ENCODE measurements around the gene LSM6.

The LSM6 gene

GRCh38 chr4:146179784-146180370, 4.4 kb downstream of the LSM6 start:
- no peak for DNase-seq
- in situ Hi-C loops (cut with HindIII; ENCODE audit: low pct_ligation_motif_present, low pct_unique_long_range_greater_than_20kb, low sequenced_read_pairs) = no loop called here

GRCh38 chr4:146182443-146182842, 6.9 kb downstream of the LSM6 start:
- in situ Hi-C loops (cut with HindIII; ENCODE audit: low pct_ligation_motif_present, low pct_unique_long_range_greater_than_20kb, low sequenced_read_pairs) = no loop called here
- no peak for DNase-seq

DNA sequence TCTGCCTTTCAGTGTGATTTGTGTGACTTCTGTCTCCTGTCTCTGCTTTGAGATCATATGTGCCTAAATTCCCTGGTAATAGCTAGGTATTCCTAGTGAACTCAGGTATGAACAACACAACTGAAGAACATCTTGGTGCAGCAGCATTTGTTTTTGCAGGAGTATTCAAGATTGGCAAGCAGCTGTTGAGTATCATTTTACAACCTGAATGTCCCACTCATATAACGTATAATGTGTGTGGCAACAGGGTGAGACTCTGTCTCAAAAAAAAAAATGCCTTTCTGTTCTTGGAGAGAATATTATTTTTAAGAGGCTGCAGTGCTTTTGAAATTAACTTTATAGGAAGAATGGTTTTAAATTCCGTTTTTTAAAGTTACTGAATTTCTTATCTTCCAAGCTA, 7.7 kb downstream of the LSM6 start:
- no peak for DNase-seq
- in situ Hi-C loops (cut with HindIII; ENCODE audit: low pct_ligation_motif_present, low pct_unique_long_range_greater_than_20kb, low sequenced_read_pairs) = no loop called here

GRCh38 chr4:146186041-146186440, 10.5 kb downstream of the LSM6 start:
- in situ Hi-C loops (cut with HindIII; ENCODE audit: low pct_ligation_motif_present, low pct_unique_long_range_greater_than_20kb, low sequenced_read_pairs) = no loop called here
- no peak for DNase-seq

GRCh38 chr4:146186596-146186995, 11.1 kb downstream of the LSM6 start:
- no peak for DNase-seq
- in situ Hi-C loops (cut with HindIII; ENCODE audit: low pct_ligation_motif_present, low pct_unique_long_range_greater_than_20kb, low sequenced_read_pairs) = no loop called here

DNA sequence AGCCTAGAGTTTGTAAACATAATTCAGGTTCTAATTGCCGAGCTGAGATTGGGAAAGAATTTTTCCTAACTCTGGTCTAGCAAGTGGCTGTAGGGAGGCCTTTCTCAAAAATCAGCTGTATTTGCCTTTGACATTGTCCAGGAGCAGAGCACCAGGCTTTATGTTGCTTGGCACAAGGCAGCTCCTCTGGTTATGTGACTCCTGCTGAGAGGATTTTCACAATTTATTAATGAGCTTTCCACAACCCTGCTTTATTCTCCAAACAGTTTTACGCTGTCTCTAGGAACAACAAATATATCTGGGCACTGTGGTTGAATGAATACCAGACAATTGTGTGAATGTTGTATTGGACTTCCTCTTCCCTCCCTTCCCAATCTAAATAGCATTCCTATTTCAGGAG, 14.9 kb downstream of the LSM6 start:
- in situ Hi-C loops (cut with HindIII; ENCODE audit: low pct_ligation_motif_present, low pct_unique_long_range_greater_than_20kb, low sequenced_read_pairs) = no loop called here
- no peak for DNase-seq

DNA sequence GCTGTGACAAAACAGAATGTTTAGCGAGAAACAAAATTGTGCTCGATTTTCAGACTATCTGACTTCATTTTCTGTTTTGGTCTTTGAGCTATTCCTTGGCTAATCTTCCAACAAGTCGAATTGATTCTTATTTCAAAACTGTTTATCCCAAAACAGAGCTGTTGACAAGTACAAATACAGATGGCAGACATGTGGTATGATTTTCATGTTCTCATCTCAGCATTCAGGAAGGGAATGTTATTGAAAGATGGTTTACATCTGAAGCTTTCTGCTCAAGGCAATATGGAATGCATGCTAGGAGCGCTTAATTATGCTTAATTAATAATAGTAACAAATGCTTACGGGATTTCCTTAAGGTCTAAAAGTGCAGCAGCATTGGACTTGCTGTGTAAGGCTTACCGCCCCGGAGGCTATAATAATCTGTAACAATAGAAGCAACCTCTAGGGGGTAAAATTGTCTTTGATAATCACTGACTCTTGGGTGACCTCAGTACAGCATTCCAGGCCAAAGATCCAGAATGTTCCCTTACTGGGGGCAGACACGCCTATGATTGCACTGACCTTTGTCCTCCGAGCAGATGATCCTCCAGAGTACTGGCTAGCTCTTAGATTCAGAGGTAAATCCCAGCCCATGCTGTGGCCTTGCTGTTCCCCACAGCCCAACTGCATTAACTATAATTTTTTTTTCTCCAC, 16.4 kb downstream of the LSM6 start:
- no peak for DNase-seq
- in situ Hi-C loops (cut with HindIII; ENCODE audit: low pct_ligation_motif_present, low pct_unique_long_range_greater_than_20kb, low sequenced_read_pairs) = no loop called here

DNA sequence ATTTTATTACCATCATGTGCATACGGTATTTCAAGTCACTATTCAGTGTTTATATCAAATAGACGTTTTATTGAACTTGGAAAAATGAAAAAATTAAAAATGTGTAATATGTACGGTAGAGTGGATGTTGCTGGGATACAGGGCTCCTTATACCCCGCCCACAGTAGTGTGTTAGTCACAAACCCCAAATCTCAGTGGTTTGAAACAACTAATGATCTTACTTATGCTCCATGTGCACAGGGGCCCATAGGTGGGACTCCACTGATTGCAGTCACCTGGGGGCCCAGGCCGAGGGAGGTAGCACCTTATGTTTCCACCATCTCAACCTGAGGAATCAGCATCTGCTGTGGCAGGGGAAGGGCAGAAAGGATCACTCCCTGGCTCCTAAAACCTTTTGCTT, 18.1 kb downstream of the LSM6 start:
- in situ Hi-C loops (cut with HindIII; ENCODE audit: low pct_ligation_motif_present, low pct_unique_long_range_greater_than_20kb, low sequenced_read_pairs) = no loop called here

GRCh38 chr4:146194212-146194611, 18.7 kb downstream of the LSM6 start:
- in situ Hi-C loops (cut with HindIII; ENCODE audit: low pct_ligation_motif_present, low pct_unique_long_range_greater_than_20kb, low sequenced_read_pairs) = no loop called here
- DNase-seq = no peak

More for the DNA sequence above, 18.1 kb downstream of the LSM6 start:
- DNase-seq = no peak

- no peak for DNase-seq
- in situ Hi-C loops (cut with HindIII; ENCODE audit: low pct_ligation_motif_present, low pct_unique_long_range_greater_than_20kb, low sequenced_read_pairs) = no loop called here
Observed at GRCh38 chr4:146202665-146203064, 27.1 kb downstream of the LSM6 start.

GRCh38 chr4:146207410-146207809, 31.9 kb downstream of the LSM6 start:
- in situ Hi-C loops (cut with HindIII; ENCODE audit: low pct_ligation_motif_present, low pct_unique_long_range_greater_than_20kb, low sequenced_read_pairs) = no loop called here
- DNase-seq = no peak

- in situ Hi-C loops (cut with HindIII; ENCODE audit: low pct_ligation_motif_present, low pct_unique_long_range_greater_than_20kb, low sequenced_read_pairs) = no loop called here
- DNase-seq = no peak
Observed at GRCh38 chr4:146210890-146211289, 35.4 kb downstream of the LSM6 start.

DNA sequence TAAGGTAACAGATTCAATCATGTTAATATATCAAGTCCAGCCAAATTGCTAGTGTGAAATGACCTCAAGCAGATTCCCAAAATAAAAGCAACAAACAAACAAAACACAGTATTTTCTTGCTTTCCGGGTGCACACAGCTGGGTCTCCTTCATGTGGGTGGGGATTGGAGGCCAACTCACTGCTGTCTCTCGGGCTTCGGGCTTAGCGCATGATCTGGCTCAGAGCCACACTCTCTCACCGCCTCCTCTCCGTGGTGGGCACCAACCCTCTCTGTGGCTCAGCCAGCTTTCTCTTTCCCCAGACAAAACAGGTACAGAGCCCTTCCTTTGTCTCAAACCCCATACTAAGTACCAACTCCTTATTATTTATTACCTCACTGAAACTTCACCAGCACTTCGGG, 35.9 kb downstream of the LSM6 start:
- DNase-seq = no peak
- in situ Hi-C loops (cut with HindIII; ENCODE audit: low pct_ligation_motif_present, low pct_unique_long_range_greater_than_20kb, low sequenced_read_pairs) = no loop called here

DNA sequence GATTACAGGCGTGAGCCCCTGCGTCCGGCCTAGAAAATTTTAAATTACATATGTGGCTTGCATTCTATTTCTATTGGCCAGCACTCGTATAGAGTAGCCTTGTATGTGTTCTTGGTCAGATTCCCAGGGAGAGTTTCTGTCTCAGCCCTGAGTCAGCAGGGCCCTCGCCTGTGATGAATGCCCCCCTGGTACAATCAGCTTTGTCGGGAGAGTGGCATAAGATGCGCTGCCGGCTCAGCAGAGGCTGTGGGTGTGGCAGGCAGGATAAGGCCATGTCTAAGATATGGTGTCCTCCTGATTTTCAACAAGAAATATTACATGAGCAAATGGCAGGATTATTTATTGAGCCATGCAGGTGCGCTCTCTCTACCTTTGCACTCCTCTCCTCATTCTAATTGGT, 37.3 kb downstream of the LSM6 start:
- in situ Hi-C loops (cut with HindIII; ENCODE audit: low pct_ligation_motif_present, low pct_unique_long_range_greater_than_20kb, low sequenced_read_pairs) = no loop called here
- DNase-seq = no peak

DNA sequence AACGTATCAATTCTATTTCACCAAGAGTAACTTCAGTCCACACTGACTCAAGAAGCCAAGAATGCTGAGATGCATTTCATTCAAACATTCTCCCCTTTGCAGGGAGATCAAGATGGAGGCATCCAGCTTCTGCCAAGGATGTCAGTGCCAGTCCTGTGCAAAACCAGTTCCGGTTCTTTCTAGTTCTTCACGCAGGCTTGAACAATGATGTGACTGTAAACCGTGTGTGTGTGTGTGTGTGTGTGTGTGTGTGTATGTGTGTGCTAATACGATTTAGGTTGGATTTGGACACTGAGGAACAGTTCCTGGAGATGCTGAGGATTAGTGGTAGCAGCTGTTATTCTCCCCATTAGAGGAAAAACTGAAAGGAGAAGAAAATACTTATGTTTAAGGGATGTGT, 38.7 kb downstream of the LSM6 start, which contains the start of gene REELD1:
REELD1 (plus strand) TSS at position 301 of the 400 bp plus-strand sequence. CDS start 2,415 bp downstream, outside the sequence.
- in situ Hi-C loops (cut with HindIII; ENCODE audit: low pct_ligation_motif_present, low pct_unique_long_range_greater_than_20kb, low sequenced_read_pairs) = no loop called here
- DNase-seq = no peak

GRCh38 chr4:146222313-146222712, 46.8 kb downstream of the LSM6 start:
- DNase-seq = peak; percentile 79
- in situ Hi-C loops (cut with HindIII; ENCODE audit: low pct_ligation_motif_present, low pct_unique_long_range_greater_than_20kb, low sequenced_read_pairs) = no loop called here

- no peak for DNase-seq
- in situ Hi-C loops (cut with HindIII; ENCODE audit: low pct_ligation_motif_present, low pct_unique_long_range_greater_than_20kb, low sequenced_read_pairs) = no loop called here
Observed at GRCh38 chr4:146224326-146224966, 48.9 kb downstream of the LSM6 start.

DNA sequence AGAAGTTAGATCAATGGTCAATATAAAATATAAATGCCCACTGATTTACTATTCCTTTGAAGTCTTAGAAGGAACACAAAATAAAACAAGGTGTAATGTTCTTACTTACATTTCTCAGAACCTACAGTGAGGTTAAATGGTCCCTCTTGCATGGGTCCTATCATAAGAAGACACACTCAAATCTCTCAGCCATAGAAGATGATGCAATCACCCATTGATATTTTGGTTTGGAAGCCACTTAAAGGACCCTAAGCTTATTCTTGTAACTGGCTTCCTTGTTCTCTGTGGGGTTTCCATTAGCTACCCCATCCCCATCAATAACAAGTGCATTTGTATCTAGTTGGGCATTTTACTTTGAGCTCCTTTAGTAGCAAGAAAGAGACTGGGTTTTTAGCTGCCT, 53.9 kb downstream of the LSM6 start:
- in situ Hi-C loops (cut with HindIII; ENCODE audit: low pct_ligation_motif_present, low pct_unique_long_range_greater_than_20kb, low sequenced_read_pairs) = no loop called here
- no peak for DNase-seq

DNA sequence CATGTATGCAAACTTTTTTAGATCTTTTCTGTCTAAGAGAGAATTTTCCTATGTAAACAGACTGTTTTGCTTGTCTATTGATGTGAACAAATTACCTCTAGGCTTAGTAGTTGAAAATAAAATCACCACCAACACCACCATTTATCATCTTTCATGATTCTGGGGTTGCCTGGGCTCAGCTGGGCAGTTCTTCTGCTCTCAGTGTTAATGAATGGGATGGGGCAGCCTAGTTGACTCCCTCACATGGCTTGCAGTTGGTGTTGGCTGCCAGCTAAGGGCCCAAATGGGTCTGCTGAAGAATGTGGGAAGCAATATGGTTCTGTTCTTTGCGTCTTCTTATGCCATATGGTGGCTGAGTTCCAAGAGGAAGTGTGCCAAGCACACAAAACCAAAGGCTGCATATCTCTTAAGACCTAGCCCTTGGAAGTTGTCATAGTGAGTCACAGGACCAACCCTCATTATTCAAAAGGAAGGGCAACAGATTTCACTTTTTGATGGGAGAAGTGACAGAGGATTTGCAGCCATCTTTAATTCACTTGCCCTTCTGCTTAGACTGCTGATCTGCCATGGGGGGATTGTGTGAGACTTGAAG, 56.7 kb downstream of the LSM6 start:
- DNase-seq = no peak
- in situ Hi-C loops (cut with HindIII; ENCODE audit: low pct_ligation_motif_present, low pct_unique_long_range_greater_than_20kb, low sequenced_read_pairs) = no loop called here

All from ACHN (cell line).